Epithelial cell of proximal tubule (primary cell): ENCODE measurements around the gene L3MBTL4. TPM values are rescaled to one million over a fixed set of nuclear protein-coding genes. Genes with fewer than 3 reads are reported as not detected.

Experiments used
- DNase-seq: peaks from one replicate; pipeline ENCODE4 v3.0.0-alpha.2; 2011; ENCODE audit warnings: low read depth
- H3K4me3 ChIP-seq: 2 replicates; pipeline ENCODE4 v1.5.1; 2011; ENCODE audit warnings: low read depth, mild to moderate bottlenecking, low read length
- total RNA-seq: library from RNA; depleted of rRNA; stranded (reverse); fragments of >200 nt; gene quantifications from 2 replicates; pipeline ENCODE4 v1.2.3, GENCODE V29; 2015
- TF ChIP-seq, protein P1 (sequence below): conservative IDR thresholded peaks from 2 replicates; pipeline ENCODE4 v1.5.1; 2012; ENCODE audit warnings: low read depth, mild to moderate bottlenecking, low read length

L3MBTL4 gene
- total RNA-seq, 1 donor from 2014 or later = 4.0 TPM

DNA sequence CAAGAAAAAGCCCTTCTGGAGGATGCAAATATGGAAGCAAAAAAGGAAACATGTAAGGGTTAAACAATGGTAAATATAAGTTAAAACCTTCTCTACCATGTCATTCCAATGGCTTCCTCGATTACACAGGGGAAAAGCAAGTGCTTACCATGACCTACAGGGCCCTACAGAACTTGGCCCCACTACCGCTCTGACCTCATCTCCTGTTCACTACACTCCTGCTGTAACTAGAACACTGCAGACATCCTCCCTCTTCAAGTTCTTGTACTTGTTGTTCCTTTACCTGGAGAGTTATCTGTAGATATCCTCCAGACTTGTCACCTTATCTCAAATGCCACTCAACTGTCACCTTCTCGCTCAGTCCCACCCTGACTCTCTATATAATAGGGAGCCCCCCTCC is 194.6 kb downstream of the L3MBTL4 start:
- no peak for DNase-seq
- no peak overlapping the region for H3K4me3 ChIP-seq
- TF ChIP-seq, protein P1, sequence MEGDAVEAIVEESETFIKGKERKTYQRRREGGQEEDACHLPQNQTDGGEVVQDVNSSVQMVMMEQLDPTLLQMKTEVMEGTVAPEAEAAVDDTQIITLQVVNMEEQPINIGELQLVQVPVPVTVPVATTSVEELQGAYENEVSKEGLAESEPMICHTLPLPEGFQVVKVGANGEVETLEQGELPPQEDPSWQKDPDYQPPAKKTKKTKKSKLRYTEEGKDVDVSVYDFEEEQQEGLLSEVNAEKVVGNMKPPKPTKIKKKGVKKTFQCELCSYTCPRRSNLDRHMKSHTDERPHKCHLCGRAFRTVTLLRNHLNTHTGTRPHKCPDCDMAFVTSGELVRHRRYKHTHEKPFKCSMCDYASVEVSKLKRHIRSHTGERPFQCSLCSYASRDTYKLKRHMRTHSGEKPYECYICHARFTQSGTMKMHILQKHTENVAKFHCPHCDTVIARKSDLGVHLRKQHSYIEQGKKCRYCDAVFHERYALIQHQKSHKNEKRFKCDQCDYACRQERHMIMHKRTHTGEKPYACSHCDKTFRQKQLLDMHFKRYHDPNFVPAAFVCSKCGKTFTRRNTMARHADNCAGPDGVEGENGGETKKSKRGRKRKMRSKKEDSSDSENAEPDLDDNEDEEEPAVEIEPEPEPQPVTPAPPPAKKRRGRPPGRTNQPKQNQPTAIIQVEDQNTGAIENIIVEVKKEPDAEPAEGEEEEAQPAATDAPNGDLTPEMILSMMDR = no peak

DNA sequence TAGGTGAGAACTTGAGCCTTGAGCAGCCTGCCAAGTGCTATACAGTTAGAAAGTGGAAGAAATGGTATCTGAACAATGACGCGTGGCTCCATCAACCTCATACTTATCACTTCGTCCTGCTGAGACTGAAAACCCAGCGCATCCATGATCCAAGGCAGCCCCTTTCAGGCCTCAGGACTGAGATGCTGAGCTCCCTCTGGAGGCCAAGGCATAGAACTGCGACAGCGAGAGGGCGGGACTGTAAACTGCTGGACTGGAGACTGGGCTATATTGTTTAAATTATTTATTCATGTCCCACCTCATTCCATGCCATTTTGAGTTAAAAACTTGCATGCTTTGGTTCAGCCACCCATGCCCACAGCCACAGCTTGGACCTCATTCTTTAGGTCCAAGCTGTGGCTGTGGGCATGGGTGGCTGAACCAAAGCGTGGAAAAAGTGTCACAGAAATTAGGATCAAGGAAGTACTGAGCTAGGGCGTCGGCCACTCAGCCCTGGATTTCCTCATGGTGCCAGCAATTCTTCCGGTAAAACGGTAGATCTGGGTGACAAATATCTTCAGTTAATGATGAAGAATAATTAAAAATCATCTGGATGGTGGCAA is 195.5 kb downstream of the L3MBTL4 start:
- no peak for DNase-seq
- H3K4me3 ChIP-seq = no peak overlapping the region
- TF ChIP-seq, protein P1 = peak; percentile 75

DNA sequence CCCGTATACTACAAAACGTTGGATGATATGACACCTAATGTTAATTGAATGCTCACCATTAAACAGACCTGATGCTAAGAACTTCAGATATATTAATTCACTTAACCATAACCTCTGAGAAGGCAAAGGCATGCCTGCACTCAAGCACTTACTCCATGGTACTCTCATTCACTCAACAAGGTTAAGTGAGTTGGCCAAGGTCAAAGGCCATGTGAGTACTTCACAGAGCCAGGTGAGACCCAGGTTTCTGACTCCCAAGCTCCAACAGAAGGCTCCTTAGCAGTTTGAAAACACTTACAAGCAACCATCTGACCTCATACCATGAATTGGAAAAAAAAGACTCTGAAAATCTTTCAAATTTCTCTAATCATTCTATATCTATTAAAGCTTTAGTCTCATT is 198.8 kb downstream of the L3MBTL4 start:
- no peak for DNase-seq
- TF ChIP-seq, protein P1 = no peak

DNA sequence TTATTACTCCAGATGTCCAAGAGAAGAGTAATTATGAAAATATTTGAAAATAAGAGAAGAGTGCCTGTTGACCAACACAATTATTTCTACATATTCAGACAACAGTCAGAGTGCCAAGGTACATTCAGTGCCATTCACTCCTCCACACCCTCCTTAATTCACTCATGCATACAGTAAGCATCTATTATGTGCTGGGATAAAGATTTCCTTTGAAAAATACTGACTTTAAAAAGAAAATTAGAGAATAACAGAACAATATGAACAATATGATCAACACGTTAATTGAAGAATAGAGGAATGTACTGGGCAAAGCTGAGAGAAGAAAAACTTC is 203.6 kb downstream of the L3MBTL4 start:
- no peak overlapping the region for H3K4me3 ChIP-seq
- DNase-seq = no peak
- TF ChIP-seq, protein P1 = no peak

More for the DNA sequence above, 198.8 kb downstream of the L3MBTL4 start:
- H3K4me3 ChIP-seq = no peak overlapping the region

DNA sequence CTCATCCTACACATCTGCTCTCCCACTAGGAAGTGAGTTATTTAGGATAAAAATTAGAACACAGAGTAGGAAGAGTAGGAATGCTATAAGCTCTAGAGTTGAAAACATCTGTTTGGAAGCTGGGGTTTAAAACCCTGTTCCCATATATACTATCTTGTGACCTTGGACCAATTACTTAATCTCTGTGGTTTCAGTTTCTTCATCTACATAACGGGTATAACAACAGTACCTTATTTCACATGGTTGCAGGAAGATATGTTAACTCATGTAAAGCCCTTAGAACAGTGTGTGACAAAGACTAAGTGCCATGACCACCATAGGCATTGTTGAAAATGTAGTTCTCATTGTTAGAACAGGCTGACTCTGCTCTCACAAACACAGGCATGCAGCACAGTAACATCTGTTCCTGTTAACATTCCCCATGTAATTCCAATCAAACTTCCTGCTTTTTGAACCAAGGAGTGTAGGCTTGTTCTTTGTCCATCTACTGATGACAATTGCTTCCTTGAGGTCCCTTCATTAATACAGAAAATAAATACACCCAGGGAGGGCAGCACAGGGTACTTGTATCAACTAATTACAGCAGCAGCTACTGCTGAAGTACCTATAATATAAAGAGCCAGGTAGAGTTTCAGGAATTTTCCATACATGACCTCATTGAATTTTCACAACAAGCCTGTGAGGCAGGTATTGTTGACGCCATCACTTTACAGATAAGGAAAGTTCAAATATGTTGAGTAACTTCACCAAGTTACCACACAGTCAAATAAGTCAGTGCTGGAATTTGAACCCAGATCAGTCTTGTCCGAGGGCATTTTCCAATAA is 204.2 kb downstream of the L3MBTL4 start:
- no peak for DNase-seq
- H3K4me3 ChIP-seq = no peak overlapping the region
- TF ChIP-seq, protein P1 = no peak

DNA sequence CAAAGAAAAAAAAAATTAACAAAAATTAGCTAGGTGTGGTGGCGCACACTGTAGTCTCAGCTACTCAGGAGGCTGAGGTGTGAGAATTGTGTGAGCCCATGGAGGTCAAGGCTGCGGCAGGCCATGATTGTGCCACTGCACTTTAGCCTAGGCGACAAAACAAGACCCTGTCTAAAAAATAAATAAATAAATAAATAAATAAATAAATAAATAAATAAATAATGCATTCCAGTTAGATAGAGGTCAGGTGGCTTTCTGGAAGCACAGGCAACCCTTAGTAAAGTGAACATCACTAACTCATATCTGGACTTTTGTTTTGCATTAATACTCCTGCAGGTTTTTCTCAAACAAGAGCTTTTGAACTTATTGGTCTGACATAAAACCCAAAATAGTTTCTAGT is 206.8 kb downstream of the L3MBTL4 start:
- TF ChIP-seq, protein P1 = no peak
- DNase-seq = no peak
- no peak overlapping the region for H3K4me3 ChIP-seq

DNA sequence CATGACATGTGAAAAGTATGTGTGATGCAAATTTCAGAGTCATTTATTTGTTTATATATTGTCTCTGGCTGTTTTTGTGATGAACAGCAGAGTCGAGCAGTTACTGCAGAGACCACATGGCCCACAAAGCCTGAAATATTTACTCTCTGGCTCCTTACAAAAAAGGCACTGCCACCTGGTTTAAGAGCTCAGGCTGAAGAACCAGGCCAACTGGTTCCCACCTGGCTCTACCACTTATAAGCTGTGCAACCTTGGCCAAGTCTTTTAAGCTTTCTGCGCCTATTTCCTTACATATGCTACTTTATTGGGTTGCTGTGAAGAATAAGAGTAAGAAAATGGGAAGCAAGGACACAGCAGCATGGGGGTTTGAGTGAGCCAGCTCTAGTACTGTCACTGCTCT is 207.6 kb downstream of the L3MBTL4 start:
- TF ChIP-seq, protein P1 = no peak
- no peak overlapping the region for H3K4me3 ChIP-seq
- DNase-seq = no peak
